ENCODE results near the gene MYBBP1A. TPM values are rescaled to one million over a fixed set of nuclear protein-coding genes. Genes with fewer than 3 reads are reported as not detected.
A peak's percentile ranks its signal among the peaks of the same experiment; 100 is the strongest.

MYBBP1A gene
- total and polyA plus RNA-seq, 9 of the 15 experiments (the other 6 are each of a cell fraction or from before 2014, with no cell fraction given), result 2.0 to 114 (median 47.2) TPM

- in situ Hi-C loops (cut with MboI), result no loop called here
- Histone ChIP-seq H3K4me3 (no peak overlapping the region), H2AFZ (ENCODE audit: low read depth, low read length) (no peak overlapping the region), H3K79me2 (ENCODE audit: control insufficient read depth, insufficient read depth, low read length) (no peaks in the 10 kb centered on the region), H3K9ac (ENCODE audit: insufficient read depth in 1 of 2, low read depth in 2 of 2, low read length in 2 of 2) (no peak overlapping the region), H3K4me1 (replicated peaks in 1 of 2; ENCODE audit: control insufficient read depth in 2 of 2, insufficient read depth in 2 of 2, low read length in 2 of 2) (peaks cover 4 to 25% of the 10 kb centered on the region in 2 experiments; a peak in 4 of 5 replicates), H3K9me1 (ENCODE audit: control insufficient read depth, insufficient read depth, low read length) (no peaks in the 10 kb centered on the region), H3K4me2 (ENCODE audit: insufficient read depth, low read length) (no peak overlapping the region), H4K20me1 (replicated peaks; ENCODE audit: control insufficient read depth, insufficient read depth, low read length) (peaks cover 7% of the 10 kb centered on the region; the same call in 1 of the 2 replicates), H3K27ac (ENCODE audit: extremely low read depth, low read depth, low read length) (no peak overlapping the region), H3K36me3 (ENCODE audit: control insufficient read depth, insufficient read depth, low read length) (no peaks in the 10 kb centered on the region), H3K27me3 (ENCODE audit: control insufficient read depth in 2 of 2, insufficient read depth in 2 of 2, low read length in 2 of 2) (peaks cover 0 to 76% of the 10 kb centered on the region in 2 experiments; a peak in 3 of 5 replicates), H3K9me3 (replicated peaks; ENCODE audit: control insufficient read depth, insufficient read depth, low read depth, low read length) (no peaks in the 10 kb centered on the region)
- intact Hi-C loops (cut with micrococcal nuclease), result no loop called here
- DNase-seq (ENCODE audit: extremely low read depth in 1 of 4, low spot score in 3 of 4) (peak in 2 of 4 experiments; percentile 29 to 41), ATAC-seq (no peak), FAIRE-seq (no peak)
- 0% methylated on average over 2 of the region's 3 CpGs for WGBS (ENCODE audit: insufficient coverage, low coverage, missing lambda C conversion rate)
- POLR2A ChIA-PET, result no interaction called here
- TF ChIP-seq GATA2 (CRISPR knock-in tag; IDR thresholded peaks at IDR 0.05), result no peak
- 0 out of 2 replicates have a peak, but pooled peaks have one; percentile 62 for TF ChIP-seq ZNF263 (CRISPR knock-in tag; IDR thresholded peaks at IDR 0.05; ENCODE audit: borderline replicate concordance)
- BruUV-seq (replicated peaks), result no TSS peak
- CTCF ChIA-PET (ENCODE audit: low intra/inter-chr PET ratio), result no interaction called here
Measured at GRCh38 chr17:4501295-4501949, 53.8 kb downstream of the MYBBP1A start.

DNA sequence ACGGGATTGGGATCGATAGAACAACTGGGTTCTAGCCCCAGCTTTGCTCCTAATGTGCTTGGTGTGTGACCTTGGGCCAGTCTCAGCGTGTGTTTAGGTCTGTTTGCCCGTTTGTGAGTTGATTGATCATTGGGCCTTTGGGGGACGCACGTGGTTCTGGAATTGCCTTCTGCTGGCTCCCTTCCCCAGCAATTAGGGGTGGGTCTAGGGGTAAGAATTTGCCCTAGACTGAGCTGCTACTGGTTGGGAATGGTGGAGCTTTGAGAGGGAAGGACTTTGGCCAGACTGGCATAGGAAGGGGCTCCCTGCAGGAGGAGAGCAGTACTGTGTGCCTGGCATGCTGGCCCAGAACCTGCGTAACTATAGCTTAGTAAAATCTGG, 55.0 kb downstream of the MYBBP1A start:
- no peaks in the 10 kb centered on the region for H3K79me2 ChIP-seq (ENCODE audit: control insufficient read depth, insufficient read depth, low read length)
- 9% methylated on average over 7 of the region's 7 CpGs for WGBS (ENCODE audit: insufficient coverage, low coverage, missing lambda C conversion rate)
- no peaks in the 10 kb centered on the region for H3K9me1 ChIP-seq (ENCODE audit: control insufficient read depth, insufficient read depth, low read length)
- POLR2A ChIA-PET, result interaction anchor here (0.6 kb wide), 1 partner anchor 8 kb away, joined by 4 read pairs; no protein-coding TSS in a partner anchor
- no peak overlapping the region for H3K9ac ChIP-seq (ENCODE audit: insufficient read depth in 1 of 2, low read depth in 2 of 2, low read length in 2 of 2)
- no peak overlapping the region for H2AFZ ChIP-seq (ENCODE audit: low read depth, low read length)
- in situ Hi-C loops (cut with MboI), result no loop called here
- peaks cover 0 to 18% of the 10 kb centered on the region in 2 experiments; a peak in 2 of 5 replicates for H3K4me1 ChIP-seq (replicated peaks in 1 of 2; ENCODE audit: control insufficient read depth in 2 of 2, insufficient read depth in 2 of 2, low read length in 2 of 2)
- H3K27ac ChIP-seq (ENCODE audit: extremely low read depth, low read depth, low read length), result no peak overlapping the region
- no peaks in the 10 kb centered on the region for H3K36me3 ChIP-seq (ENCODE audit: control insufficient read depth, insufficient read depth, low read length)
- H3K9me3 ChIP-seq (replicated peaks; ENCODE audit: control insufficient read depth, insufficient read depth, low read depth, low read length), result no peaks in the 10 kb centered on the region
- no peak overlapping the region for H3K4me2 ChIP-seq (ENCODE audit: insufficient read depth, low read length)
- H3K4me3 ChIP-seq, result no peak overlapping the region
- no peak for FAIRE-seq
- CTCF ChIA-PET (ENCODE audit: low intra/inter-chr PET ratio), result no interaction called here
- intact Hi-C loops (cut with micrococcal nuclease), result no loop called here
- peaks cover 7% of the 10 kb centered on the region; the same call in 1 of the 2 replicates for H4K20me1 ChIP-seq (replicated peaks; ENCODE audit: control insufficient read depth, insufficient read depth, low read length)
- no TSS peak for BruUV-seq (replicated peaks)
- ATAC-seq, result no peak
- DNase-seq (ENCODE audit: extremely low read depth in 1 of 4, low spot score in 3 of 4), result no peak
- H3K27me3 ChIP-seq (ENCODE audit: control insufficient read depth in 2 of 2, insufficient read depth in 2 of 2, low read length in 2 of 2), result peaks cover 0 to 71% of the 10 kb centered on the region in 2 experiments; a peak in 3 of 5 replicates
- TF ChIP-seq ZNF316 (IDR thresholded peaks at IDR 0.05), result no peak

All from K562 (cell line).